GM23248 (cell line): ENCODE measurements around the gene RAB4B.

Experiments used
- EZH2 ChIP-seq: fragments of 200-600 bp; sonication (generic); IDR thresholded peaks from 2 replicates; pipeline ENCODE4 v1.6.1; 2018; ENCODE audit warnings: antibody characterized with exemption, mild to moderate bottlenecking; ENCODE audit not compliant: insufficient read depth, poor library complexity, severe bottlenecking
- EZH2phosphoT487 ChIP-seq: fragments of 200-600 bp; sonication (generic); IDR thresholded peaks from 2 replicates; pipeline ENCODE4 v1.6.1; 2018; ENCODE audit warnings: antibody characterized with exemption, moderate library complexity, mild to moderate bottlenecking, low read depth; ENCODE audit not compliant: insufficient read depth

DNA sequence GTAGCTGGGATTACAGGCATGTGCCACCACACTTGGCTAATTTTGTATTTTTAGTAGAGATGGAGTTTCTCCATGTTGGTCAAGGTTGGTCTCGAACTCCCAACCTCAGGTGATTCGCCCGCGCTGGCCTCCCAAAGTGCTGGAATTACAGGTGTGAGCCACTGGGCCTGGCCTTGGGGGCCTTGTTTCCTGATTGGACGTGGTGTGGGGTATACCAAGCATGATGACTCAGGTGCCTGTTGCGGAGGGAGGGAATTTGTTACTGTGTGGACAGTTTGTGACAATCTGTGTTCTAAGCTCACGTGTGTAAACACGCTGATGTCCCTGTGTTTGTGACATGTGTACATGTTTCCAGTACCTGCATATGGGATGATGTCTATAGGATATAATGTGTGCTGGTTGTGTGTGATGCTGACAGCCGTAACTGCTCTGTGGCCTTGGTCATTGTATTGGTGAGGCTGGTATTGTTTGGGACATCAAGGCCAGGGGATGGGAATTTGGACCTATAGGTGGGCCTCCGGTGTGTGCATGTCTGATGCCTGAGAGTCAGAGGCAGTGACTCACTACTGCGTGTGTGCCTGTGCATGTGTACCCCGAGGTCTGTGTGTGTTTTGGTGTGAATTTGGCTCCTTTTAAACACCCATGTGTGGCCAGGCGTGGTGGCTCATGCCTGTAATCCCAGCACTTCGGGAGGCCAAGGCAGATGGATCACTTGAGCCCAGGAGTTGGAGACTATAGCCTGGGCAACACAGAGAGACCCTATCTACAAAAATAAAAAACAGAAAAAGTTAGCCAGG is 19.3 kb downstream of the RAB4B start:
- no peak for TF ChIP-seq EZH2
- TF ChIP-seq EZH2phosphoT487: no peak
